GM12873 (cell line): ENCODE data around the gene GRID1.

Experiments used
- TF ChIP-seq, protein P1 (sequence below): IDR thresholded peaks from 2 replicates; pipeline ENCODE4 v1.5.1; 2012; ENCODE audit warnings: low read depth, mild to moderate bottlenecking, moderate library complexity, low read length, control low read depth; ENCODE audit not compliant: insufficient read depth; ENCODE audit errors: missing control alignments

The GRID1 gene

GRCh38 chr10:86253091-86254072, 113.2 kb downstream of the GRID1 start:
- TF ChIP-seq, protein P1, sequence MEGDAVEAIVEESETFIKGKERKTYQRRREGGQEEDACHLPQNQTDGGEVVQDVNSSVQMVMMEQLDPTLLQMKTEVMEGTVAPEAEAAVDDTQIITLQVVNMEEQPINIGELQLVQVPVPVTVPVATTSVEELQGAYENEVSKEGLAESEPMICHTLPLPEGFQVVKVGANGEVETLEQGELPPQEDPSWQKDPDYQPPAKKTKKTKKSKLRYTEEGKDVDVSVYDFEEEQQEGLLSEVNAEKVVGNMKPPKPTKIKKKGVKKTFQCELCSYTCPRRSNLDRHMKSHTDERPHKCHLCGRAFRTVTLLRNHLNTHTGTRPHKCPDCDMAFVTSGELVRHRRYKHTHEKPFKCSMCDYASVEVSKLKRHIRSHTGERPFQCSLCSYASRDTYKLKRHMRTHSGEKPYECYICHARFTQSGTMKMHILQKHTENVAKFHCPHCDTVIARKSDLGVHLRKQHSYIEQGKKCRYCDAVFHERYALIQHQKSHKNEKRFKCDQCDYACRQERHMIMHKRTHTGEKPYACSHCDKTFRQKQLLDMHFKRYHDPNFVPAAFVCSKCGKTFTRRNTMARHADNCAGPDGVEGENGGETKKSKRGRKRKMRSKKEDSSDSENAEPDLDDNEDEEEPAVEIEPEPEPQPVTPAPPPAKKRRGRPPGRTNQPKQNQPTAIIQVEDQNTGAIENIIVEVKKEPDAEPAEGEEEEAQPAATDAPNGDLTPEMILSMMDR: no peak

GRCh38 chr10:86252556-86252955, 114.0 kb downstream of the GRID1 start:
- TF ChIP-seq, protein P1: no peak

DNA sequence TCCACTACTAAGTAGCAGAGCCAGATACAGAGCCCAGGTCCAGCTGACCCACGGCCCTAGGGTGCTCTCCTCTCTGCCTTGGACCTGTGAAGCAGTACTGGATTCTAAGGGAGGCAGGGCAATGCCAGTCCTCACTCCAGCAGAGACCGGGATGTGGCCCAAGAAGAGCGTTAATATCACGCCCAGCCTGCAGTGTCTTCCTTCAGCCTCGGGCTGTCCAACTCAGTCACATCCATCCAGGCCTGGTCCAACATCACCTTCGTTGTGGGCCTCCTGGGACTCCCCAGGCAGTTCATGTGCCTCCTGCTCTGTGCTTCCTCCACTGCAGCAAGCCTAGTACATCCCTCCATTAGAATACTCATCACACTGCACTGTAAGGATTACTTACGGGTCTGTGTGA, 114.5 kb downstream of the GRID1 start:
- TF ChIP-seq, protein P1: no peak

DNA sequence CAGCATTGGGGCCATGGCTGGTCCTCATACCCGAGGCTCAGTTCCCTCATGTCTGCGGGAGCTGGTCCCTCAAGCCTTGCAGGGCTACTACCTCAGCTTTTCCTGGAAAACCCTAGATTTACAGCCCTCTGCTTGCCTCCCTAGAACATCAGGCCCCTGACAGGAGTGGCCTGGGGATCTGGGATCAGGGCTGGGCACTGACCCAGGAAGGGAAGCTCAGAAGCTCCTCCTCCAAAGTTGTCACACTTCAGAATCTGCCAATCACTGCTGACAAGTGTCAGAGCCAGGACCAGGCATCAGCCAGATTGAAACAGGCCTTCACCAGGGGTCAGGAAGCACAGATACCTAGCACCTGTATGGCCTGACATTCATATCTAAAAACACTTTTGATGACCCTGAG, 115.2 kb downstream of the GRID1 start:
- TF ChIP-seq, protein P1: no peak

- TF ChIP-seq, protein P1: no peak
These were observed 116.2 kb downstream of the GRID1 start for GRCh38 chr10:86250399-86250798.

- TF ChIP-seq, protein P1: no peak
These were observed 116.8 kb downstream of the GRID1 start for GRCh38 chr10:86249794-86250193.

- TF ChIP-seq, protein P1: no peak
These were observed 118.5 kb downstream of the GRID1 start for GRCh38 chr10:86248062-86248461.
